ENCODE results near the gene CD46.

CD46 gene

DNA sequence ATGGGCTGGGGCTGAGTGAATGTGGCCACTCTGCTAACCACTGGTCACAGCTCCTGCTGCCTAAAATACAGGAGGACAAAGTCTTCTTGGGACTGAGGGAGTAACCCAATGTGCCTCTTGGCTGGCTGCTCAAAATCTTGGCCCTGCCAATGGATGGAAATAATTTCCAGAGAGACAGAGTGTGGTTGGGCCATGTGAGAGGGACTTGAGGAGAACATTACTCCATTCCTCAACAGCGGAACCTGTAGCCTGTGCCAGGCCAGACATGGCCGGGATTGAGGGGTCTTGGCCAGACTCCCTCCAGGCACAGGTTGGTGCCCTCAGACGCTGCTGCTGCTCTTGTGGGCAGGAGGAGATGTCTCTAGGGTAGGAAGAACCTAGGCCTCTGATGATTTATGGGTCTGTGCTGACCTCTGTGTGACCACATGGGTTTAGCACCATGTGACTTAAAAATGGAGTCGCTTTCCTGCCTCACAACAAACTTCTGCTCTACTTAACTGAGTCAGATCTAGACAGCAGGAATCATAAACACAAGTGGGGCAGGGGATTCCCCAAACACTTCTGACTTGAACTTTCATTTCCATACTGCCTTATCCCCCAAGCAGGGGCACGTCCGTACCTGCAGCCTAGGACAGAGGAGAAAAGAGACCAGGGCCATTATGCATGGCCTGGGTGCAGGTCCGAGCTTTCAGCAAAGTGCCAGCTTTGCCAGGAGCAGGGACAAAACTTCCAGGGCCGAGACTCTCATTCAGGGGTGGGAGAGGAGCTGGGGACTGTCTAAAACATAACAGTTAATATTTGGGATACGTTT, 79.9 kb downstream of the CD46 start:
- no peak for DNase-seq

DNA sequence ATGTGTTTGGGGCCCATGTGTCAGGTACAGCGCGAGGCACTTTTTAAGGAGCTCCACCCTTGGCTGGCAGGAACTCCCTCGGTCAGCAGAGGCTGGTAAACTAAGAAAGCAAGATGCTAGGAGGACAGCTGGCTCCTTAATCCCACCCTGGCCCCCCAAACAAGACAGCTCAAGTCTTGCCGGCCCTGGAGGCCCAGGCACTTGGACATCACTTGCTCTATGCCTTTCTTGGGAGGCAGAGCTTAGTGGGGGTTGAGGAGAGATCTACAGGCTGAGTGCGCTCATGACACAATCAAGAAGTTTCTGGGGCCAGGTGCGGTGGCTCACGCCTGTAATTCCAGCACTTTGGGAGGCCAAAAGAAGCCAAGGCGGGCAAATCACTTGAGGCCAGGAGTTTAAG, 80.9 kb downstream of the CD46 start:
- no peak for DNase-seq

DNA sequence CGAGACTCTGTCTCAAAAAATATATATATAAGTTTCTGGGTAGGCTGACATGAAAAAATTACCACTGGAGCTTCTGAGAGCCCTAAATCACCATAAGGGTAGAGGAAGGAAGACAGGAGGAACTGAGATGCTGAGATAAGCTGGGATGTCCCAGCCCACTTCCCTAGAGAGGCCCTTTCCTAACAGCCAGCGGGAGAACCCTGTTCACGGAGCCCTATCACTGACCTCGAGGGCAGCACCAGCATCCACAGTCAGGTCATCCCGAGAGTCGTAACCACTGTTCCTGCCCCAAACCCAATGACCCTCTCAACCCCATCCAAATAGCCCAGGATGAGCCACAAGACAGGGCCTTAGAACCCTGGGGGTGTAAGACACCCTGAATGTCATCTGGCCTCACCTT, 81.5 kb downstream of the CD46 start:
- no peak for DNase-seq

- no peak for DNase-seq
Measured at GRCh38 chr1:207833956-207834660, 82.3 kb downstream of the CD46 start.

DNA sequence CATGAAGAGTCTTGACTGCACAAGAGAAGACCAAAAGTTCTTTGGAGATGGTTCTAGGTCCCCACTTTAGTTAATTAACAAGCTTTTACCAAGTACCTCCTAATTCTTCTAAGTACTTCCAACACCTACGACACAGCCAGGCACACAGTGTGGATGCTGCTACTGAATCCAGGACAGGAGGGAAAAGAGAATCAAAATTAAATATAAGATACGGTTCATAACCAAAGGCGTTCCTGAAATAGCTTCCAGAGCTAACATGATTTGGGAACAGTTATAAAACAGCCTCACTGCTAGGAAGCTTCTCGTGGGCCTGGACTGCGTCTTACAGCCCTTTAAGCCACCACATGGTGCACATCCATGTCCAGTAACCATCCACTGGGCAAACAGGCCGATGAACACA, 84.1 kb downstream of the CD46 start:
- no peak for DNase-seq

GRCh38 chr1:207836591-207837347, 84.9 kb downstream of the CD46 start:
- DNase-seq, result no peak

DNA sequence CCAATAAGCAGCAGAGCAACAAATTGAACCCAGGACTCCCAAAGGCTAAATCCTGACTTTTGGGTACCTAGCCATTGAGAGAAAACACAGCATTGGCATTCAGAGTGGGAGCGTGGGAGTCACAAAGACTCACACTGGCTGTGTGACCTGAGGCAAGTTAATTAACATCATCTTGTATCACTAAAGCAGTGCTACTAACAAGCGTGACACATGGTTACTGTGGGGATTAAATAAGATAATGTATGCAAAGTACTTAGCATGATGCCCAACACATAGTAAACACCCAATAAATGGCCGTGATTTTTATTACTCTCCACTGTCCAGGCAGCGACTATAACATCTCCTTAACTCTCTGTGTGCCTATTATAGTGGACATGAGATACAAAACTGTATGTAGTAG, 85.8 kb downstream of the CD46 start:
- DNase-seq, result no peak

DNA sequence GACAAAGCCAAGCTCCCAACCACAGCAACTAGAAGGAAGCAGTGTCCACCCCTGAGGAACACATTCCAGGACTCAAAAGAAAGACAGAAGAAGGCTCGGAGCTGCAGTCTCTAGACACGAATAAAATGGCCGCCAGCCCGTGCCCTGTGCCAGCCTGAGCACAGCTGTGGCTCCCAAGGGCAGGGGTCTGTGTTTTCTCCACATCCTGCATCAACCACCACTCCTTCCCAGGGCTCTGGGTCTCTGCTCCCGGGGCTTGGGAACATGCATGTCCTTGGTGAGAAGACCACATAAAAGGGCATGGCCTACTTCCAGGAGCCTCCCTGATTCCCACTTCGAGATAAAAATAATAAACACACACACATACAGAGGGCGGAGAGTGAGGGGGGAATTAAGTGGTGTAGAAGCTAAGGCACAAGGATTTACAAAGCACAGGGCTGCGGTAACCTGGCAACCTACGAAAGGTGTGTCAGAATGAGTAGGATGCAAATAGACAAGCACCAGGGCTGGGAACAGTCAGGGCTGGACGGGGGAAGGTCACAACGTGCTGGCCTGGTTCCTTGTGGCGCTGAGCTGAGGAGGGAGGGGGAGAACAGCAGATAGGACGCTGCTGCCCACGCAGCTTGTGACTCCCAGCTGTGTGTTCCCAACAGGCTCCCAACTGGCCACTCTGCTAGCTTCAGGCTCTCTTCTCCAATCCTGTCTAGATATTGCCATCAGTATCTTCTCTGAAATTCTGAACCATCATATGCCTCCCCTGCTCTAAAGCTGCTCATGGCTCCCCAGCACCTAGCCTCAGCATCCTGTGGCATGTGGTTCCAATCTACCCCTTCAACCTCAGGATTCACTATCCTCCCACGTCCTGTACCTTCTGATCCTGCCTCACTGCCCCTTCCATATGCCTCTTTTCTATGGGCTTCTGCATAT, 86.6 kb downstream of the CD46 start:
- no peak for DNase-seq

- DNase-seq, result no peak
Measured at GRCh38 chr1:207839083-207839413, 87.2 kb downstream of the CD46 start.

DNA sequence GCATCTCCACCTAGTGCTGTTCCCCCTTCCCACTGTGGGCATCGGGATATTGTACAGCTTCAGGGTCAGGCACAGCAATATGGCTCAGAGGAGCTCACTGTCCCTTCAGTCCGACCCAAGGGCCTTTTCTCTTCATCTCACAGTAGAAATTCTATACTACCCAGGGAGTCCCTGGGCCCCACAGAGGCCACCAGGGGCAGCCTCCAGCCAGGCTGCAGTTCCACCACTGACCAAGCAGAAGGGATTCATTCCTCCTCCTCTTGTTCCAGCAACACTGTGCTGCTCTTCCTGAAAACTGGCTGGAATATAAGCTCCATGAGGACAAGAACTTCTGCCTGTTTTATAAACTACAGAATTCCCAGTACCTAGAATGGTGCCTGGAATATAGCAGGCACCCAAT, 88.5 kb downstream of the CD46 start:
- no peak for DNase-seq

GRCh38 chr1:207841293-207841692, 89.4 kb downstream of the CD46 start:
- no peak for DNase-seq

DNA sequence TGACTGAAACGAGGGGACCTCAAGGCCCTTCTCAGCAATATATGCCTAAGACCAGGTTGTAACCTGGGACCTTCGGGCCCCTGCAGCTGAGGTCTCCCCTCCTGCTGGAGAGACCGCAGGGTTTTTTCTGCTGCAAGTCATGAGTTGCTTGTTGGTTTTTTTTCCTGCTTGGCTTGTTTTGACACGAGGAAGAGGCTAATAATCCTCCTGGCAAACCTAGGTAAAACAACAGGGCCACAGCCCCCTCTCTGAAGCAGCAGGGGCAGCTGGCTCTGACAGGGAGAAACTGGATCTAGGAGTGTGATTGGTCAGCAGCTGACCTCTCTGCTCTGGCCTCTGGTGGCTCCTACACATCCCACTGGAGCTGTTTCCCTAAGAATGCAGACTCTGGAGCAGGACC, 90.0 kb downstream of the CD46 start:
- DNase-seq, result no peak

GRCh38 chr1:207842506-207842905, 90.7 kb downstream of the CD46 start:
- no peak for DNase-seq

GRCh38 chr1:207844371-207844770, 92.5 kb downstream of the CD46 start:
- DNase-seq, result no peak
